Neural crest cell (in vitro differentiated cells): ENCODE results near the gene ACP4. TPM values are rescaled to one million over a fixed set of nuclear protein-coding genes. Genes with fewer than 3 reads are reported as not detected.

Experiments used
- DNase-seq: peaks from one replicate; pipeline ENCODE4 v3.0.0; 2021; ENCODE audit warnings: low read depth, mixed read lengths, low spot score
- H3K27ac Mint-ChIP-seq: one replicate; pipeline ENCODE4 v1.8.0; 2021; ENCODE audit warnings: mild to moderate bottlenecking, mixed read lengths; ENCODE audit not compliant: unreplicated experiment
- H3K27me3 Mint-ChIP-seq: 2 replicates; pipeline ENCODE4 v1.8.0; 2021; ENCODE audit warnings: low read depth, mild to moderate bottlenecking, mixed read lengths
- H3K36me3 Mint-ChIP-seq: 2 replicates; pipeline ENCODE4 v1.8.0; 2021; ENCODE audit warnings: low read depth, mild to moderate bottlenecking, mixed read lengths
- H3K4me1 Mint-ChIP-seq: 2 replicates; pipeline ENCODE4 v1.8.0; 2021; ENCODE audit warnings: mixed read lengths
- H3K4me3 Mint-ChIP-seq: one replicate; pipeline ENCODE4 v1.8.0; 2021; ENCODE audit warnings: mild to moderate bottlenecking, mixed read lengths
- H3K9me3 Mint-ChIP-seq: 2 replicates; pipeline ENCODE4 v1.8.0; 2021; ENCODE audit warnings: mixed read lengths
- total RNA-seq: library from RNA; stranded (reverse); gene quantifications from 2 replicates; pipeline ENCODE4 v1.2.1, GENCODE V29; 2021
- TF ChIP-seq, protein P1 (sequence below): fragments of 200-600 bp; sonication (generic); conservative IDR thresholded peaks from 2 replicates; pipeline ENCODE4 v1.5.0; 2021; ENCODE audit warnings: antibody characterized with exemption, mild to moderate bottlenecking

Gene ACP4
- total RNA-seq, 1 donor from 2014 or later: not detected

DNA sequence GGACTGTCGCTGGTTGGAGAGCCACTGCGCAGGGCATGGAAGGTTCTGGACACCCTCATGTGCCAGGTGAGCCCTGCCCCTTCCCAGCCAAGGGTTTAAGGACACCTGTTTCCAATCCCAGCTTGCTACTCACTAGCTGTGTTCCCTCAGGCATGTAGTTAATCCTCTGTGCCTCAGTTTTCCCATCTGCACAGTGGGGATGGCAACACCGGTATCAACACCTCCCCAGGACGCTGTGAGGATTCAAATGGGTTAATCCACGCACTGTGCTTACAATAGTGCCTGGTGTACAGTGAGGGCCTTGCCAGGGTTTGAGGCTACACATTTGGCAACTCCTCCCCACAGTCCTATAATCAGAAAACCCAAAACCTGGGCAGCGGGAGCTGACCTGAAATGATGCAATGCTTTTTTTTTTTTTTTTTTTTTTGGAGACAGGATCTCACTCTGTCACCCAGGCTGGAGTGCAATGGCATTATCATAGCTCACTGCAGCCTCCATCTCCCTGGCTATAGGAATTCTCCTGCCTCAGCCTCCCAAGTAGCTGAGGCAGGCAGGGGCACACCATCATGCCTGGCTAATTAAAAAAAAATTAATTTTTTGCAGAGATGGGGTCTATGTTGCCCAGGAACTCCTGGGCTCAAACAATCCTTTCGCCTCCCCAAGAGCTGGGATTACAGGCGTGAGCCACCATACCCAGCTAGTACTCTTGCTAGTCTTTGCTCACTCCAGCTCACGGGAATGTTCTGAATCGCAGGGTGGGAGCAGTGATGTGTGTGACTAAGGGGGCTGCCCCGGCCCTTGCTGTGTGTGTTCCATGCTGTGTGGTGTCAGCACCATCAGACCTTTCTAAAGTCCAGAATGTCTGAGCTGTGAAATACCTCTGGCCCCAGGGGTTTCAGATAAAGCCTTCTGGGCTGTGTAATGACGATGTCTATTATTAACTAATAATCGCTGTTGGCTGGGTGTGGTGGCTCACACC is 2.3 kb downstream of the ACP4 start:
- Mint-ChIP-seq H3K4me1 (peaks cover 16% of the 10 kb centered on the region), H3K27ac (no peak overlapping the region), H3K36me3 (peaks cover 6% of the 10 kb centered on the region), H3K9me3 (peaks cover 6% of the 10 kb centered on the region), H3K27me3 (peaks cover 43% of the 10 kb centered on the region), H3K4me3 (peak overlapping the region; percentile 84)
- TF ChIP-seq, protein P1, sequence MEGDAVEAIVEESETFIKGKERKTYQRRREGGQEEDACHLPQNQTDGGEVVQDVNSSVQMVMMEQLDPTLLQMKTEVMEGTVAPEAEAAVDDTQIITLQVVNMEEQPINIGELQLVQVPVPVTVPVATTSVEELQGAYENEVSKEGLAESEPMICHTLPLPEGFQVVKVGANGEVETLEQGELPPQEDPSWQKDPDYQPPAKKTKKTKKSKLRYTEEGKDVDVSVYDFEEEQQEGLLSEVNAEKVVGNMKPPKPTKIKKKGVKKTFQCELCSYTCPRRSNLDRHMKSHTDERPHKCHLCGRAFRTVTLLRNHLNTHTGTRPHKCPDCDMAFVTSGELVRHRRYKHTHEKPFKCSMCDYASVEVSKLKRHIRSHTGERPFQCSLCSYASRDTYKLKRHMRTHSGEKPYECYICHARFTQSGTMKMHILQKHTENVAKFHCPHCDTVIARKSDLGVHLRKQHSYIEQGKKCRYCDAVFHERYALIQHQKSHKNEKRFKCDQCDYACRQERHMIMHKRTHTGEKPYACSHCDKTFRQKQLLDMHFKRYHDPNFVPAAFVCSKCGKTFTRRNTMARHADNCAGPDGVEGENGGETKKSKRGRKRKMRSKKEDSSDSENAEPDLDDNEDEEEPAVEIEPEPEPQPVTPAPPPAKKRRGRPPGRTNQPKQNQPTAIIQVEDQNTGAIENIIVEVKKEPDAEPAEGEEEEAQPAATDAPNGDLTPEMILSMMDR: no peak
- no peak for DNase-seq

DNA sequence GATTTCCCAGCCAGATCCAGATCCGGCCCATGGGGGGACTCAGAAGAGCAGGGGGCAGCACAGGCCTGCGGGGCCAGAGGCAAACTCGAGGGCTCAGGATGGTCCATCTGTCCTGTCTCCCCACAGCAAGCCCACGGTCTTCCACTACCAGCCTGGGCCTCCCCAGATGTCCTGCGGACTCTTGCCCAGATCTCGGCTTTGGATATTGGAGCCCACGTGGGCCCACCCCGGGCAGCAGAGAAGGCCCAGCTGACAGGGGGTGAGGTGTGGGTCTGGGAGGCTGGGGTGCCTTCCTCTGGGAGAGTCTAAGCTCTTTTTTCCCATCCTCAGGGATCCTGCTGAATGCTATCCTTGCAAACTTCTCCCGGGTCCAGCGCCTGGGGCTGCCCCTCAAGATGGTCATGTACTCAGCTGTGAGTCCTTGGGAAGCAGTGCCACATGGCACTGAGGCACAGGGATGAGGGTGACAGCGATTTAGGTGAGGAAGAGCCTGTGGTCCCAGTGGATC is 3.4 kb downstream of the ACP4 start:
- no peak for DNase-seq
- Mint-ChIP-seq H3K27me3 (peaks cover 43% of the 10 kb centered on the region), H3K9me3 (peaks cover 6% of the 10 kb centered on the region), H3K36me3 (peaks cover 6% of the 10 kb centered on the region), H3K4me1 (peaks cover 16% of the 10 kb centered on the region), H3K4me3 (peak overlapping the region; percentile 84), H3K27ac (no peak overlapping the region)
- TF ChIP-seq, protein P1: no peak

DNA sequence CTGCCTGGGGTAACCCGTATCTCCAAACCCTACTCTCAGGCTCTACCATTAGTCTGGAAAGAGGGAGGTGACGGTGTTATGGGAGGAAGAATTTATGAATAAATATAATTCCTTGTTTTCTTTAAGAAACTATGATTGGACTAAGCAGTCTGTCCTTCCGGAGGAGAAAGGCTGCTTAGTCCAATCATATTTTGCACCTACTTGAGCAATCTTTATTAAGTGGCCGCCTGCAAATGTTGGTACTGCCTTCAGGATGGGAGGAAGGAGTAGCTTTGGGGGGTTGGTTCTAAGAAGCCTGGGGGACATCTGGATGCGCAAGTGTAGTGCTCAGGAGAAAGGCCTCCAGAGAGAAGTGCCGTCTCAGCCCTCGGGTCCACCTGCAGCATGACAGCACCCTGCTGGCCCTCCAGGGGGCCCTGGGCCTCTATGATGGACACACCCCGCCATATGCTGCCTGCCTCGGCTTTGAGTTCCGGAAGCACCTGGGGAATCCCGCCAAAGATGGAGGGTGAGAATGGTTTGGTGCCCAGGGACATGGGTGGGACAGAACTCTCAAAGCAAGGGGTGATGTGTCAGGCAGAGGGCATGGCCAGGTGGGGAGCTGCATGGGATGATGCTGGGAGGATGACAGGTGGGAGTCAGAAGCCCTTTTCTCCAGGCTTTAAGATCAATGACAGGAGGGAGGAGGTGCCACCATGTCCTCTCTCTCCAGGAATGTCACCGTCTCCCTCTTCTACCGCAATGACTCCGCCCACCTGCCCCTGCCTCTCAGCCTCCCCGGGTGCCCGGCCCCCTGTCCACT is 4.1 kb downstream of the ACP4 start:
- Mint-ChIP-seq H3K4me3 (peak overlapping the region; percentile 84), H3K27me3 (peaks cover 39% of the 10 kb centered on the region)
- no peak for DNase-seq

DNA sequence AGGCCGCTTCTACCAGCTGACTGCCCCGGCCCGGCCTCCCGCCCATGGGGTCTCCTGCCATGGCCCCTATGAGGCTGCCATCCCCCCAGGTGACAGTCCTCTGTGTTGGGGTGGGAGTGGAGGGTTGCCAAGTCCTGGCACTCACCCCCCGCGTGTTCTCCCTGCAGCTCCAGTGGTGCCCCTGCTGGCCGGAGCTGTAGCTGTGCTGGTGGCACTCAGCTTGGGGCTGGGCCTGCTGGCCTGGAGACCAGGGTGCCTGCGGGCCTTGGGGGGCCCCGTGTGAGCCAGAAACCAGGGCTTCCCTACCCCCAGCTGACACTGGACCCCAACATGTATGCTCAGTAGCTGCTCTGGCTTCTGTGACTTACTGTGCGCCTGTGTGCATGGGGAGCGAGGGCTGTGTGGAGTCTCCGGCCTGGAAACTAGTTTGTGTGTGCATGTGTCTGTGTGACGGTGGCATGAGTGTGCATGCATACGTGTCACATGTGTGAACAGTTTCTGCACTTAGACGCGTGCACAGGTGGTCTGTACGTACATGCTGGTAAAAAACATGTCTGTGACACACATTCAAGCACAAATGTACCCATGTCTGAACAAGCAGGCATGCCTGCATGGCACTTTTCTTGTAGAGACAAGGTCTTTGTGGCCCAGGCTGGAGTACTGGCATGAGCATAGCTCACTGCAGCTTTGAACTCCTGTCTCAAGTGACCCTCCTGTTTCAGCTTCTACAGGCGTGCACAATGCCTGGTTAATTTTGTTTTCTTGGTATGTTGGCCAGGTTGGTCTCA is 4.9 kb downstream of the ACP4 start:
- H3K27ac Mint-ChIP-seq: peak overlapping the region; percentile 65

More for the DNA sequence above, 4.1 kb downstream of the ACP4 start:
- peaks cover 16% of the 10 kb centered on the region for H3K4me1 Mint-ChIP-seq
- TF ChIP-seq, protein P1: peak; percentile 32
- no peak overlapping the region for H3K27ac Mint-ChIP-seq
- H3K36me3 Mint-ChIP-seq: peaks cover 6% of the 10 kb centered on the region
- H3K9me3 Mint-ChIP-seq: peaks cover 6% of the 10 kb centered on the region

More for the DNA sequence above, 4.9 kb downstream of the ACP4 start:
- H3K9me3 Mint-ChIP-seq: peaks cover 6% of the 10 kb centered on the region
- peak overlapping the region; percentile 81 for H3K4me3 Mint-ChIP-seq
- peaks cover 8% of the 10 kb centered on the region for H3K36me3 Mint-ChIP-seq
- peaks cover 17% of the 10 kb centered on the region for H3K4me1 Mint-ChIP-seq
- TF ChIP-seq, protein P1: peak; percentile 23
- no peak for DNase-seq
- H3K27me3 Mint-ChIP-seq: peaks cover 32% of the 10 kb centered on the region
